Breast epithelium (tissue), 3 donors: Measurements from ENCODE around the gene NFIC.

Source experiments
- POLR2A ChIP-seq: fragments of 450-650 bp; IDR thresholded peaks from one replicate; pipeline ENCODE4 v1.6.1; 2016; ENCODE audit warnings: antibody characterized with exemption, mild to moderate bottlenecking, moderate library complexity
- TF ChIP-seq, protein P1 (sequence below), 3 donors: fragments of 450-650 bp; IDR thresholded peaks; one replicate each; pipeline ENCODE4 v1.5.1; 2016 to 2017; ENCODE audit warnings: antibody characterized with exemption in 3 of 3, mild to moderate bottlenecking in 3 of 3, moderate library complexity in 3 of 3

DNA sequence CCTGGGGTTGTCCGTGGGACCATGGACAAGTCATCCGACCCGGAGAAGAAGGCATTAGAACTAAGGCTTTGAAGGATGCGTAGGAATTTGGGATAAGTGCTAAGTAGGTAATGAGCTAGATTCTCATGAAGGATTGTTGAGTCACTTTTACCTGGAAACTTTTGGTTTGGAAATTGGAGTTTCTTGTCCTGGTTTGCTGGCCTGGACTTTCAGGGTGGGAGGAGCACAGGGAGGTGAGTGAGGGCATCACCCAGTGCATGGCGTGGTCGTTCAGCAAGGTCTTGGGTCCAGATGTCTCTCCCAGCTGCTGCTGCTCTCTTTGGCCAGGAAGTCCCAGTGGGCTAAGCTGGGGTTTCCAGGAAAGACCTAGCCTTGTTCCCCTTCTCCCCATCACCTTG is 7.6 kb downstream of the NFIC start:
- TF ChIP-seq, protein P1, sequence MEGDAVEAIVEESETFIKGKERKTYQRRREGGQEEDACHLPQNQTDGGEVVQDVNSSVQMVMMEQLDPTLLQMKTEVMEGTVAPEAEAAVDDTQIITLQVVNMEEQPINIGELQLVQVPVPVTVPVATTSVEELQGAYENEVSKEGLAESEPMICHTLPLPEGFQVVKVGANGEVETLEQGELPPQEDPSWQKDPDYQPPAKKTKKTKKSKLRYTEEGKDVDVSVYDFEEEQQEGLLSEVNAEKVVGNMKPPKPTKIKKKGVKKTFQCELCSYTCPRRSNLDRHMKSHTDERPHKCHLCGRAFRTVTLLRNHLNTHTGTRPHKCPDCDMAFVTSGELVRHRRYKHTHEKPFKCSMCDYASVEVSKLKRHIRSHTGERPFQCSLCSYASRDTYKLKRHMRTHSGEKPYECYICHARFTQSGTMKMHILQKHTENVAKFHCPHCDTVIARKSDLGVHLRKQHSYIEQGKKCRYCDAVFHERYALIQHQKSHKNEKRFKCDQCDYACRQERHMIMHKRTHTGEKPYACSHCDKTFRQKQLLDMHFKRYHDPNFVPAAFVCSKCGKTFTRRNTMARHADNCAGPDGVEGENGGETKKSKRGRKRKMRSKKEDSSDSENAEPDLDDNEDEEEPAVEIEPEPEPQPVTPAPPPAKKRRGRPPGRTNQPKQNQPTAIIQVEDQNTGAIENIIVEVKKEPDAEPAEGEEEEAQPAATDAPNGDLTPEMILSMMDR (IDR thresholded peaks at IDR 0.05): no peak
- TF ChIP-seq POLR2A: no peak
